ENCODE measurements around the gene NPC1. TPM values are rescaled to one million over a fixed set of nuclear protein-coding genes. Genes with fewer than 3 reads are reported as not detected.

The NPC1 gene
- total and polyA plus RNA-seq, 5 experiments from 2014 or later, result 5.0 to 38.8 (median 15.5) TPM

GRCh38 chr18:23596183-23596582 lies 9.9 kb upstream of the NPC1 start:
- Mint-ChIP-seq H3K4me1 (peaks cover 0 to 6% (median 0%) of the 10 kb centered on the region in 4 donors), H3K27ac (no peak overlapping the region), H3K27me3 (no peaks in the 10 kb centered on the region), H3K9me3 (no peaks in the 10 kb centered on the region), H3K4me3 (no peak overlapping the region), H3K36me3 (no peaks in the 10 kb centered on the region)
- POLR2A ChIA-PET, result no interaction called here
- ATAC-seq (no peak), DNase-seq (no peak)

- Mint-ChIP-seq H3K36me3 (no peaks in the 10 kb centered on the region), H3K27me3 (no peaks in the 10 kb centered on the region), H3K4me3 (no peak overlapping the region), H3K9me3 (no peaks in the 10 kb centered on the region), H3K4me1 (peaks cover 0 to 6% (median 0%) of the 10 kb centered on the region in 4 donors), H3K27ac (no peak overlapping the region)
- POLR2A ChIA-PET, result no interaction called here
- DNase-seq (no peak), ATAC-seq (no peak)
Measured at GRCh38 chr18:23595591-23595990, 9.3 kb upstream of the NPC1 start.

GRCh38 chr18:23593720-23594119 lies 7.4 kb upstream of the NPC1 start:
- H3K9me3 Mint-ChIP-seq, result no peaks in the 10 kb centered on the region
- H3K4me1 Mint-ChIP-seq, result peaks cover 0 to 6% (median 0%) of the 10 kb centered on the region in 4 donors
- POLR2A ChIA-PET, result no interaction called here
- H3K36me3 Mint-ChIP-seq, result no peaks in the 10 kb centered on the region
- ATAC-seq, result no peak
- H3K4me3 Mint-ChIP-seq, result no peak overlapping the region
- no peak overlapping the region for H3K27ac Mint-ChIP-seq
- no peak for DNase-seq
- no peaks in the 10 kb centered on the region for H3K27me3 Mint-ChIP-seq

- H3K36me3 Mint-ChIP-seq, result no peaks in the 10 kb centered on the region
- POLR2A ChIA-PET, result no interaction called here
- peaks cover 0 to 6% (median 0%) of the 10 kb centered on the region in 4 donors for H3K4me1 Mint-ChIP-seq
- H3K27ac Mint-ChIP-seq, result no peak overlapping the region
- no peak overlapping the region for H3K4me3 Mint-ChIP-seq
- no peaks in the 10 kb centered on the region for H3K27me3 Mint-ChIP-seq
- ATAC-seq (no peak), DNase-seq (no peak)
- no peaks in the 10 kb centered on the region for H3K9me3 Mint-ChIP-seq
Measured at GRCh38 chr18:23592911-23593310, 6.6 kb upstream of the NPC1 start.

GRCh38 chr18:23591011-23591410 lies 4.7 kb upstream of the NPC1 start:
- Mint-ChIP-seq H3K27me3 (no peaks in the 10 kb centered on the region), H3K27ac (no peak overlapping the region), H3K36me3 (no peaks in the 10 kb centered on the region), H3K9me3 (no peaks in the 10 kb centered on the region), H3K4me3 (no peak overlapping the region), H3K4me1 (peaks cover 3 to 7% (median 6%) of the 10 kb centered on the region in 4 donors)
- no peak for ATAC-seq
- POLR2A ChIA-PET, result no interaction called here
- no peak for DNase-seq

- Mint-ChIP-seq H3K9me3 (no peaks in the 10 kb centered on the region), H3K4me3 (peak overlapping the region in 1 of 10 donors; percentile 6), H3K27ac (peak overlapping the region in 1 of 10 donors; percentile 70), H3K27me3 (no peaks in the 10 kb centered on the region), H3K36me3 (no peaks in the 10 kb centered on the region), H3K4me1 (peaks cover 7 to 23% (median 21%) of the 10 kb centered on the region in 4 donors)
- ATAC-seq (no peak), DNase-seq (no peak)
- POLR2A ChIA-PET, result interaction anchor here (0.6 kb wide), 1 partner anchor 515 kb away, joined by 4 read pairs; no protein-coding TSS in a partner anchor
Measured at GRCh38 chr18:23588836-23589560, 2.7 kb upstream of the NPC1 start.

- POLR2A ChIA-PET, result interaction anchor here (0.8 to 1.2 kb wide), 2 partner anchors 72 to 285 kb away, joined by 3 to 4 read pairs; no protein-coding TSS in a partner anchor
- H3K4me1 Mint-ChIP-seq, result peaks cover 7 to 39% (median 32%) of the 10 kb centered on the region in 4 donors
- H3K27ac Mint-ChIP-seq, result peak overlapping the region; percentile 85 to 98 (median 96)
- H3K36me3 Mint-ChIP-seq, result no peaks in the 10 kb centered on the region
- ATAC-seq, result no peak
- no peak for DNase-seq
- H3K4me3 Mint-ChIP-seq, result peak overlapping the region; percentile 81 to 96 (median 91)
- H3K27me3 Mint-ChIP-seq, result no peaks in the 10 kb centered on the region
- no peaks in the 10 kb centered on the region for H3K9me3 Mint-ChIP-seq
Measured at GRCh38 chr18:23587220-23587642, 925 bp upstream of the NPC1 start.

- Mint-ChIP-seq H3K36me3 (peaks cover 0 to 2% (median 0%) of the 10 kb centered on the region in 3 donors), H3K4me3 (peak overlapping the region; percentile 87 to 96 (median 92)), H3K4me1 (peaks cover 14 to 52% (median 45%) of the 10 kb centered on the region in 4 donors), H3K27ac (peak overlapping the region; percentile 87 to 98 (median 90)), H3K9me3 (no peaks in the 10 kb centered on the region), H3K27me3 (no peaks in the 10 kb centered on the region)
- ATAC-seq (no peak), DNase-seq (no peak)
- POLR2A ChIA-PET, result interaction anchor here (0.5 to 1.8 kb wide), 6 partner anchors 12 to 98 kb away, joined by 3 to 8 read pairs (median 4); partner anchors contain the start of gene RMC1
Measured at GRCh38 chr18:23585897-23586248, 433 bp downstream of the NPC1 start.

- ATAC-seq, result no peak
- Mint-ChIP-seq H3K9me3 (no peaks in the 10 kb centered on the region), H3K27ac (peak overlapping the region; percentile 87 to 98 (median 90)), H3K4me3 (peak overlapping the region; percentile 87 to 96 (median 92)), H3K36me3 (peaks cover 0 to 4% (median 2%) of the 10 kb centered on the region in 3 donors), H3K27me3 (no peaks in the 10 kb centered on the region), H3K4me1 (peaks cover 18 to 59% (median 51%) of the 10 kb centered on the region in 4 donors)
- peak in 5 of 10 donors; percentile 15 to 27 (median 17) for DNase-seq
- POLR2A ChIA-PET, result interaction anchor here (0.7 to 1.8 kb wide), 5 partner anchors 11 to 97 kb away, joined by 3 to 8 read pairs (median 5); partner anchors contain the start of gene RMC1
Measured at GRCh38 chr18:23585007-23585871, 1.1 kb downstream of the NPC1 start.

GRCh38 chr18:23584019-23584983 lies 2.0 kb downstream of the NPC1 start:
- POLR2A ChIA-PET, result interaction anchor here (1.6 to 1.8 kb wide), 2 partner anchors 10 to 68 kb away, joined by 5 to 8 read pairs; no protein-coding TSS in a partner anchor
- Mint-ChIP-seq H3K27me3 (no peaks in the 10 kb centered on the region), H3K36me3 (peaks cover 0 to 4% (median 2%) of the 10 kb centered on the region in 3 donors), H3K27ac (peak overlapping the region in 3 of 10 donors; percentile 24 to 88 (median 58)), H3K4me3 (peak overlapping the region; percentile 4 to 87 (median 50)), H3K9me3 (no peaks in the 10 kb centered on the region), H3K4me1 (peaks cover 20 to 67% (median 57%) of the 10 kb centered on the region in 4 donors)
- ATAC-seq (no peak), DNase-seq (no peak)

- no peak for ATAC-seq
- DNase-seq, result no peak
- peak overlapping the region in 5 of 10 donors; percentile 4 to 65 (median 48) for H3K4me3 Mint-ChIP-seq
- no peaks in the 10 kb centered on the region for H3K27me3 Mint-ChIP-seq
- POLR2A ChIA-PET, result no interaction called here
- no peaks in the 10 kb centered on the region for H3K9me3 Mint-ChIP-seq
- H3K36me3 Mint-ChIP-seq, result peaks cover 0 to 4% (median 2%) of the 10 kb centered on the region in 3 donors
- peaks cover 30 to 78% (median 67%) of the 10 kb centered on the region in 4 donors for H3K4me1 Mint-ChIP-seq
- peak overlapping the region in 1 of 10 donors; percentile 53 for H3K27ac Mint-ChIP-seq
Measured at GRCh38 chr18:23583071-23583865, 3.0 kb downstream of the NPC1 start.
